Dermis microvascular lymphatic vessel endothelial cell (primary cell): ENCODE results near the gene HOXA3. TPM values are rescaled to one million over a fixed set of nuclear protein-coding genes. Genes with fewer than 3 reads are reported as not detected.

ENCODE experiments used
- DNase-seq, 2 donors: peaks; one replicate each; pipeline versions ENCODE4 v3.0.0 to v3.0.0-alpha.2; 2010; ENCODE audit warnings: low read depth in 2 of 2
- total RNA-seq: library from RNA; depleted of rRNA; stranded (reverse); fragments of >200 nt; gene quantifications from 2 replicates; pipeline ENCODE4 v1.2.1, GENCODE V29; 2014

The HOXA3 gene
- total RNA-seq, 1 donor from 2014 or later, result 3.0 TPM

DNA sequence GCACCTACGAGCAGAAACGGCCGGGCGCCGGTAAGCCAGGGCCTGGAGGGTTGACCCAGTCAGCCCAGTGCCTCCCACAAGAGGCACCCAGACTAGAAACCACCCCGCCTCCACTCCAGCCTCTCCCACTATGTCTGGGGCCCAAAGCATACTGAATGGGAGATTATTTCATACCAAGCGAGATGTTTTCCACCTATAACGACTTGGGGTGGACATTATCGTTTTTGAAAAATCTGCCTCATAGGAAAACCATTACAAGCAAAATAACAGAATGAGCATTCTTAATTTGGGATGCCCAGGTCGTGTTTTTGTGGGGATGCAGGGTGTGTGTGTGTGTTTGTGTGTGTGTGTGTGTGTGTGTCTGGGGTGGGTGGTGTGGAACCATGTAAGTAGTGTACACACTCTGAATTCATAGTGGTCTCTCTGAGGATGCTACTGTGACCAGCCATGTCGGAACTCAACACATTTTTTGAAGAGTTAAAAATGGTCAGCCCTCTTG is 6.4 kb downstream of the HOXA3 start:
- DNase-seq, result no peak

DNA sequence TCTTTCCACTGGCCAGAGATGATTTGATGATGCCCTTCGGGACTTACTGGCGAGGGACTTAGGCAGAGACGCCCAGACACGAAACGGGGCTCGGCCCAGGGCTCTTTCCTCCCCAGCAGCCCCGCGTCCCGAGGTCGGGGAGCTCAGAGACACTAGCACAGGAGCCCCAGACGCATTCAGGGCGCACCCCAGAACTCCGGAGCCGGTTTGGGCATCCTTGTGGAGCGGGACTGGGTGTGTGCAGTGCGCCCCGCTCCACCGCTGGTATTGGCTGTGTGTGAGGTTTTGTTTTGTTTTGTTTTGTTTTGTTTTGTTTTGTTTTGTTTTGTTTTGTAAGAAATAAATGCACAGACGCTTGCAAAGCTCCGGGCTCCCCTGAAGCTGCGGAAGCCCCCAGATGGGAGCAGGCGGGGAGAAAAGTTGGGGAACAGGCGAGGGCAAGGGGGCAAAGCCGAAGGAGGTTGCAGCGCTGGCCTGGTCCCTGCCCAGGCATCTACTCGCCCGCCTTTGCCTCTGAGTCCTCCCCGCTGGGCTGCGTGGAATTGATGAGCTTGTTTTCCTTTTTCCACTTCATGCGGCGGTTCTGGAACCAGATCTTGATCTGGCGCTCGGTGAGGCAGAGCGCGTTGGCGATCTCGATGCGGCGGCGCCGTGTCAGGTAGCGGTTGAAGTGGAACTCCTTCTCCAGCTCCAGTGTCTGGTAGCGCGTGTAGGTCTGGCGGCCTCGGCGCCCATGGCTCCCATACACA is 7.0 kb downstream of the HOXA3 start:
- no peak for DNase-seq

DNA sequence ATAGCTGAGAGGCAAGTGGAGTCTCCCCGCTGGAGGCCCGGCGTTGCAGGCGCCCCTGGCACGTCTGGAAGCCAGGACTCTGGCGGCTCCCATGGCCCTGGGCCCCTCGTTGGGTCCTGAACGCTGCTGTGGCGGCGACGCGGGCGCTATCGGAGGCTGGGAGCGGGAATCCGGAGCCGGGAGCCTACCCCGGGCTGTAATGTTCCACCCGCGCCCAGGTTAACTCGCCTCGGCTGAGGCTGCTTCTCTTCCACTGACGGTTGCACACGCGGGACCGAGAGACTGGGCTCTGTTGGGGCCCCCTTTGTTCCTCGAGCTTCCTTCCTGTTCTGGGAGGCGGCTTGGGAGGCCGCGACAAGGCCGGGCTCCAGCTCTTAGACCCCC is 7.6 kb downstream of the HOXA3 start:
- DNase-seq, result no peak

DNA sequence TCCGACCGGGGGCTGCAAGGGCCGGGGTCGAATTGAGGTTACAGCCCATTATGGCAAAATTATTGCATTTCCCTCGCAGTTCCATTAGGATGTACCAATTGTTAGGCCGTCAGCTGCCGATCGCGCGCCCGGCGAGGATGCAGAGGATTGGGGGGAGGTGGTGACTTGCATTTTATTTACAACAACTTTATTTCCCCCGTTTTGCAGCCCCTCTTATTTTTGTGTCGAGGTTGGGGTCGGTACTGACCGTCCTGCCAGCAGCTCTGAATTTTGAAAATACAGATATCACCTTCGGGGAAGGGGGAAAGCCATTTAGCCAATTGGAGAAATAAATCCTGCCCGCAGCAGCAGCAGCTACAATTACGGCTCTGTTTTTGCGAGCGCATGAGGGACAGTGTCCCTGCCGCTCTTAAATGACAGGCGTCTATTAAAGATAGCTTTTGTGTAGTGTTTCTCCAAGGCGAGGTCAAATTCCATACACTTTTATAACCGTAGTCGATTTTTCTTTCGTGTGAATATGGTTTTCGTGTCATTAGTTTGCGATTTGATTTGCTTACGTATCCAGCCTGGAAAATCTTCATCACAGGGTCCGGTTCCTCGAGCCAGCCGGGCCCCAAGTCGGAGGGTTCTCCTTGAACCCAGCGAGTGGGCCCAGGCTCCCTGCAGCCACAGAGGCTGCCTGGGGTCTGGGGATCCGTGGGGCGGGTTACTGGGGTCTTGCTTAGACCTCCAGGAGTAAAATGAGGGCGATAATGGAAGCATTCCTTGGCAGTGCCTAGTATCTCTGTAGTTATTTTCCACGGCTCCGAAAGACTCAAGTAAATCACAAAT is 8.2 kb downstream of the HOXA3 start:
- DNase-seq, result no peak

DNA sequence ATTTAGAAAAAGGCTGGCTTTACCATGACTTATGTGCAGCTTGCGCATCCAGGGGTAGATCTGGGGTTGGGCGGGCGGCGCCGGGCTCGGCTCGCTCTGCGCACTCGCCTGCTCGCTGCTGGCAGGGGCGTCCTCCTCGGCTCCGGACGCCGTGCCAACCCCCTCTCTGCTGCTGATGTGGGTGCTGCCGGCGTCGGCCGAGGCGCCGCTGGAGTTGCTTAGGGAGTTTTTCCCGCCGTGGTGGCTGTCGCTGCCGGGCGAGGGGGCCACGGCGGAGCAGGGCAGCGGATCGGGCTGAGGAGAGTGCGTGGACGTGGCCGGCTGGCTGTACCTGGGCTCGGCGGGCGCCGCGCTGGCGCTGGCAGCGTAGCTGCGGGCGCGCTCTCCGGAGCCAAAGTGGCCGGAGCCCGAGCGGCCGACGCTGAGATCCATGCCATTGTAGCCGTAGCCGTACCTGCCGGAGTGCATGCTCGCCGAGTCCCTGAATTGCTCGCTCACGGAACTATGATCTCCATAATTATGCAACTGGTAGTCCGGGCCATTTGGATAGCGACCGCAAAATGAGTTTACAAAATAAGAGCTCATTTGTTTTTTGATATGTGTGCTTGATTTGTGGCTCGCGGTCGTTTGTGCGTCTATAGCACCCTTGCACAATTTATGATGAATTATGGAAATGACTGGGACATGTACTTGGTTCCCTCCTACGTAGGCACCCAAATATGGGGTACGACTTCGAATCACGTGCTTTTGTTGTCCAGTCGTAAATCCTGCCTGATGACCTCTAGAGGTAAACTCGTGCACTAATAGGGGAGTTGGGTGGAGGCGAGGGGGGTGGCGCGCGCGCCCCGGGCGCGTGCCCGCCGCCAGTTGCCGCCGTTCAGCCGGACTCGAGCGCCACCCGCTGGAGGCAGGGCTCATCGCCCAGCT is 9.1 kb downstream of the HOXA3 start, which contains the start of gene HOXA5:
HOXA5 (minus strand) TSS at position 659 of the 927 bp plus-strand sequence; CDS start at position 585, 74 bp downstream.
- DNase-seq, result peak; percentile 80 to 87

DNA sequence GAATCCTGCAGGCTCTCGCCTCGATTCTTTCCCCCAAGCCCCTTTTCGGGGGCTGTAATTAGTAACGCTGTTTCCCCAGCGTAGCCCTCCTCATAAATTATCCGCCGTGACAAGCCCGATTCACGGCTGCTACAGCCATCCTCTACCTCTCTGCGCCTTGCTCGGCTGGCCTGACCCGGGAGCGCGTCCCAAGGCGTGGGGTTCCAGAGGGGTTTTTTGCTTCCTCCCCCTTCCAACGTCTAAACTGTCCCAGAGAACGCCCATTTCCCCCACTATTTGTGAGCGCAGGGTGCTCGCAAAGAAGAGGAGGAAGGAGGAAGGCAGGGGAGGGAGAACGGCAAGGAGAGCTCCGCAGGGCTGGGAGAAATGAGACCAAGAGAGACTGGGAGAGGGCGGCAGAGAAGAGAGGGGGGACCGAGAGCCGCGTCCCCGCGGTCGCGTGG is 9.8 kb downstream of the HOXA3 start:
- peak in 1 of 2 donors; percentile 12 for DNase-seq

DNA sequence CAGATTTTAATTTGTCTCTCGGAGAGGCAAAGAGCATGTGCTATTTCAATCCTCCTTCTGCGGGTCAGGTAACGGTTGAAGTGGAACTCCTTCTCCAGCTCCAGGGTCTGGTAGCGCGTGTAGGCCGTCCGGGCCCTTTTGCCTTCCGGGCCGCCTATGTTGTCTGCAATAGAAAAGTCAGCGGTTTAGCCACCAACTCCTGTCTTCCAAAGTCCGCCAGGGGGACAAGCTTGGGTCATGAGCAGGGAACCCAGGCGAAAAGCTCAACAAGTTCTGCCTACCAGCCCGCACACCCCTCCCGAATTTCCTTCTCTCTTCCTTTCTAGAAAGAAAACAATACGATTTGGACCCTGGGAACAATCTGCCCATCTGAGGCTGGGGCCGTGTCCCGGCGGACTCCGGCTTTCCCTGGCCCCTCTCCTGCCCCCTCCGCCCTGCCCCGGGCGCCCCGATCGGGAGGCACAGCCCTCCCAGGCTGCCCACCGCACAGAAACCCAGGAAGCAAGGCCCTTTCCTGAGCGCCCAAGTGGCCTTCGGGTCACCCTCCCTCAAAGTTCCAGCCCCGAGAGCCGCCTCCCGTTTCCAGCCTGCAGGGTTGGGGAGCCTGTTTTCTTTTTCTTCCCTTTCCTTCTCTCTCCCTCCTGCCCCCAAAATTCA is 10.3 kb downstream of the HOXA3 start:
- peak in 1 of 2 donors; percentile 59 for DNase-seq

DNA sequence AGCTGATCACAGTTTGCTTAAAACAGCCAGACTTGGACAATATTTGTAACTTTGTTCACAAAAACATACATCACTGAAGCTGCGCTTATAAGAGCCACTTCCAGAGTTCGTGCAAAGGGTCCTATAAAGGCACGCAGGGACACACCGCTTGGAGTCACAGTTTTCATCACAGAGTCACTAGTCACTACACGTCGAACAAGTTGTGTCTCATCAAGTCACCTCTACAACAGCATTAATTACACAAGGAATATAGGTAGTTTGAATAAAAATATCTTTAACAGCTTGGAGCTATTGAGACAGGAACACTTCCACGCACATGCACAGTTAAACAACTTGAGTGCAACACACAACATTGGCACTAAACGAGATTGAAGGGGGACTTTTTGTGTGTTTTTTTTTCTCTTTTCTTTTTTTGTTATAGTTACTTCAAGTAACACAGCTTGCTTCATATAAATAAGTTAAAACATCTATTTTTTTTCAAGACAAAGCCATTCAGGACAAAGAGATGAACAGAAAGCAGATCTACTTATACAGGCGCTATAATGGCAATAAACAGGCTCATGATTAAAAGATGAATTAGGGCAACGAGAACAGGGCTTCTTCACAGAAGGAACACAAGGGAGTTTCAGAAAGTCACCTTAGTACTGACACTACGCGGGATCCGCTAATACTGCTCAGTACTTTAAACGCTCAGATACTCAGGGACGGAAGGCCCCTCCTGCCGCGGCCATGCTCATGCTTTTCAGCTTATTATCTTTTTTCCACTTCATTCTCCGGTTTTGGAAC is 11.1 kb downstream of the HOXA3 start:
- DNase-seq, result no peak

DNA sequence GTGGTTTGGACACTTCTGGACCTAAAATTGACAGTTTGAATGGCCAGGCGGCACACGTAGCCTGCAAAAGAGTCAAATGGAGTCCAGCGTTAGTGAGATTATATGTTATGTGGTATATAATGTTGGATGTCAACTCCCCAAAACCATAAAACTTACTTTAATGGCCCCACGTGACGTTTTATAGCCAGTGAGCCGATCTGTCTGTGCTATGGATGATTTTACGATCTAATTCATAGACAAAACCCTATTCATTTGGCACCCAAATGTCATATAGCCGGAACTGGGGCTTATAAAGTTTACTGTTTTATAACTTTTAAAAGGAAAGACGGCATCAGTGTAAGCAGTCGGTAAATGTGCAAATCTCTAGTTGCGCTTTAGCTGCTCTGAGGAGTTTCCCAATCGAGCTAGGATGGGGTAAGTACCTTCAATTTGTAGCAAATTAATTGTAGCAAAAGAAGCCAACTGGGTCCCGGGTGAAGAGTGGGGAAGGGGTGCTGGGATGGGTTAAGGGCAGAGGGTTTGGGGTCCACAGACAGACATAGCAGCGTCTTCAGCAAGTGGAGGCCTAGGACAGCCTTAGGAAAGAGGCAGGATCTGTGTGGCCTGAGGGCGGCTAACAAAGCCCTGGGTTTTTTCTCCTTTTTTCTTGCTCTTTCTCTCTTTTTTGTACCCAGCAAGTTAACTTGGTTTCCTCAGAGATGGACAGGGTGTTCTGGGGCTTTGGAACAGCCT is 12.1 kb downstream of the HOXA3 start:
- no peak for DNase-seq

DNA sequence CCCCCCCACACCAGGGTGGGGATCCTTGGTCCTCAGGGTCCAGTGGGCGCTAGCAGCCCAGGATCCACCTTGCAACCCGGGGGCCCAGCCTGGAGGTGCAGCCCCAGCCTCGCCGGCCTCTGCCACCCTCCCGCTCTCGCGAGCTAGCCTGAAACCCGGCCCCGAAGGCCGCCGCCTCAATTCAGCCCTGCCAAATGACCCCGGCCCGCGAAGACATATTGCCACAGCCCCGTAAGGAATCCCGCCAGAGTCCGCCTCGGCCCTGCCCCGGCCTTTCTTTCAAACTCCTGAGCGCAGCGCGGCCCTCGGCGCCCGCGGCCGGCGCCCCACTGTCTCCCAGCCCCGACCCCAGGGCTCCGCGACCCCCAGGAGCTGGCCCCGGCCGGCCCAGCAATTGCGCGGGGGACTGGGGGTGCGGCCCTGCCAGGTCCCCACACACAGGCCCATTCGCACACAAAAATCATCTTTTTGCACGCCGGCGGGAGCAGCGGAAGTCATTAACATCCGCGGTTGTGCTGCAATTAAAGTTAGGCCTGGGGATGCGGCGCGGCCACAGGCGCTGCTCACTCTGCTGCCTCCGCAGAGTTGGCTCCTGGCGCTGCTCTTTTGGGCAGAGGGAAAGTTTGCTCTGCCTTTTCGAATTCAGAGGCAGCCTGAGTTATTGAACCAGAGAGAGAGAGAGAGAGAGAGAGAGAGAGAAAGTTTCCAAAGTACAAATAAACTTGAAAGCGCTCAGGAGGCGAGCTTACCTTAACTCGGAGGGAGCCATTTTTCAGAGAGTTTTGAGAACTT is 12.9 kb downstream of the HOXA3 start:
- no peak for DNase-seq

DNA sequence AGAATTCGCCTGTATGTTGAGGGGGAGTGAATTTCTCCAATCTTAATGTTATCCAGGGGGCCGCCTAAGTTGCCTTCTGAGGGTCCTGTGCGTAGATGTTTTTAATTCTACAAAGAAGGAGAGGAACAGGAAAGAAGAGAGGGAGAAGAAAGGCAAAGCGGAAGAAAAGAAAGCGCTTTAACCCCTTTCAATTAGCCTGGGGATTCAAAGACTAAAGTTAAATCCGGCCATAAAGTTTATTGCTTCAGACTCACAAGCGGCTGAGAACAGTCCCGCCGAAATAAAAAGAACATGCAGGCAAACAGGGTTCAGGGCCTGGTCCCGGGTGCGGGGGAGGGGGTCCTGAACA is 13.4 kb downstream of the HOXA3 start:
- no peak for DNase-seq

DNA sequence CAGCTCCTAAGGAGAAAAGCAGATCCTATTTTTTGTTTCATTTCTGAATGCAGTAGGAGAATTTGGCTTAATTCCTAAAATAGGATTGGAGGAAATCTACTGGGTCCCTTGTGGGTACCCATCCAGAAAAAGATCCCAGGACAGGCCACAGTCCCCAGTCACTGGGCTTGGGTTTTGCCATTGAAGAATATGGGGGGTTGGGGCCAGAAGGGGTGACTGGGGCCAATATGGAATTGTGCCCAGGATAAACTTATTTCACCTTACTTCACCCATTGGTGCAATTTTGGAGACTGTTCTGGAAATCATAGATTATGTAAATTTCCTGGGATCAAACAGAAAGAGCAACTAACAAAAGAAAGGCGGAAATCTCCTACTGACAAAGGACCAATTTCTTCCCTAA is 13.9 kb downstream of the HOXA3 start:
- no peak for DNase-seq

DNA sequence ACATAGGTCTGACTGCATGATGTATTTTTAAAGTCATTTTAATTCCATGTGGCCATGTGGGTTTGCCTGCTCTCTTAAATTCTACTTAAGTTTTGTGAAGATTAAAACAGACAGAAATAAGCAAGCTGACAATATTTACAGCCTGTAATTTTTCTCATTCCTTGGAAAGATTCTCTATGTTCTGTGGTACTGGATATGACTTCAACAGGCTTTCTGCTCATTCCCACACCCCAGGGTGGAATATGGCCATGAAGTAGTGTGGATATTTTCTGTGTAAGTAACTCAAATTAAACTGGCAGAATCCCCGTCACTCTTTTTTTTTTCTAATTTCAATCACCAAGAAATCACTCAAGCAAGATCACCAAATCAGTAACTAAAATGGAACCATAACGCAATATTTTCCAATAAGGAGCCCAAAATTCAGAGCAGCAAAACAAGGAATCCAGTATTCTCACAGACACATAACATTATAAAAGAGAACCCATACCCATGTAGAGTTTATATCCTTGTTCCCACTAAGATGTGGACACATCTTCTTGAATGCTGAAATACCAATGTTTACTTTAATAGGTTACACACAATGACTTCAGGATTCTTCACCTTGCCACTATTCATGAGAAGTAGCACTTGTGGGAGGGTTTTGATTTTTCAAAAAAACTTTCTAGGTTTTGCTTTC is 14.6 kb downstream of the HOXA3 start:
- DNase-seq, result no peak

DNA sequence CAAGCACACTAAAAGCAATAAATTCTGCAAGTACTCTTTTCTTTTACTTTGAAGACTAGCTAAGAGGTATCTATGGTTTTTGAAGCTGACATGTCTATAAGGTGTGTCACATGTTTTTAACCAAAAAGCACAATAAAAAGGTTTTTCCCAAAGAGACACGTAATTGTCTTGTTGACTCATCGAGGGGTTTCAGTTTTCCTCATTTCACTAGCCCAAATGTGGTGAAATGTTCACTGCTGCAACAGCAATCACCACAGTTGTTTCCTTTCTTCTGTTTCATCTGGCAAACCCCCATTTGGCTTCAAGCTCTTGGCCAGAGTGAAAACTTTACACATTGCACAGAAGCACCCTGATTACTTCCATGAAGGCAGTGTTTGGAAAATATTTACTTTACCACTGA is 18.0 kb downstream of the HOXA3 start:
- peak; percentile 87 to 88 for DNase-seq

DNA sequence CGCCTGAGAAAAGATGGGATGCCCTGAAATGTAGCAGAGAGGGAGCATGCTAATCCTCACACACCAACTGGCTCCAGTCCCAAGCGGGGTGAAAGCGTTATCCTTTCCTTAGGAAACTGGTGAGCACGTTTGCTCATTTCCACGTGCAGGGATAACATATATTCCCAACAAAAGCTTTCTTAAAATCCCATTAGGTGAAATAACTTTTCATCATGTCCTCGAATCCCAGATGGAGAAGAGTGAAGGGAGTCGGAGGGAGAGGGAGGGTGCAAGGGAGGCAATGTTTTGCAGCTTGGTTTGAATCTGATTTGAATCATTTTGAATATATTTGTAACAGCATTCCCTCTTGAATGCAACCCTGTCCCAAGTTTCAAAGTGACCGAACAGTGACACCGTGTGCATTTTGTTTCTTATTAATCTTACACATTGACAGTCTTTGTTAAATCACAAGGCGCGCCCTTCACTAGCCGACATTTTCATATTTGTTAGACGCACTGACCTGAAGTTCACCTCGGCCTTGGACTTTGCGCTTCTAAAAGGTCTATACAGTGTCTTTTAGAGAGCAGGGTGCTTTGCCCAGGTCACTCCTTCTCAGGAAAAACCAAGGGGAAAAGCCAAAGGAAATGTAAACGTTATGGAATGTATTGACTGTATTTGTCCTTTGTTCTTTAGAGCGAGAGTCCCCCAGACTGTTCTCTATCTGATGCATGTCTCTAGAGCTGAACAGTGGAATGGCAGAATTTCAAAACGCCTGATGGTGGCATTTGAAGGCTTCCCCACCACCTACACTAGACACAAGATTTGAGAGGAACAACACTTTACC is 18.8 kb downstream of the HOXA3 start:
- peak in 1 of 2 donors; percentile 37 for DNase-seq

DNA sequence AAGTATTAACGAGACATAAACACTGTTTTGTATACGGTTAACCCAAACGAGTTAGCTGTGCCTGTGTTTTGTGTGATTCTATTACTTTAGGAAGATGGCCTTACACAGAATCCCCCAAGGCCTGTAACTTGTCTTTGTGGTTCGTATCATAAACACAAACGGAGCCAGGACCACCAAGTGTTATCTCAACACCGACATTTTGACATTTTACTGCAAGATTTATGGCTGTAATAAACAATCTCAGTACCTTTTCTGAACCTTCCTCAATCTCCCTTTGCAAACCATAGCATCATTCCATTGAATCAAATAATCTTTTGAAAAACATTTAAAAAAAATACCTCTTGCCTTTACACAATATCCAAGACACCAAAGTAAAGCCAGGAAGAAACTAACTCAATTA is 19.4 kb downstream of the HOXA3 start:
- no peak for DNase-seq

DNA sequence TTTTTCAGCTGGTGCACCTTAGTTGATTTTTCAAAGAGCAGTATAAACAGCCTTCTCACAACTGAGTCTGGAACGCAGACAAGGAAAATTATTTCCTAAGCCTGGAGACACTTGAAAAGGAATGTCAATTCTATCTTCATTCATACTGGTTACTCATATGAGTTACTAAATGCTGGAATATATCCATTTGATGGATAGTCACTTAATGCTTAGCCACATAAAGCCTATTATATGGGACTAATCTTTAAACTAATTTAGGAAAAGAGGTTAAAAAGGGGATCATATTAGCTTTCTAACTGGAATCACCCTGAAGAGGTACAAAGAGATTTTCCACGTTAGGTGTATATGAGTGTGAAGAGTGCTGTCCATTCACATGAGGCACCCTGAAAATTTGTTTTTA is 20.2 kb downstream of the HOXA3 start:
- no peak for DNase-seq
